Endothelial cell of umbilical vein (primary cell): Measurements from ENCODE around the gene LDLRAD4. TPM values are rescaled to one million over a fixed set of nuclear protein-coding genes. Genes with fewer than 3 reads are reported as not detected.

Experiments used
- BruUV-seq: library from RNA; stranded (reverse); fragments of 400-500 nt; replicated peaks from 2 replicates; lab custom pipeline; 2021; lab: Mats Ljungman, UMichigan
- CTCF ChIA-PET: fragments of 300-600, 350-600 bp; sonication (Branson Sonifier 250); formaldehyde crosslinking; loops from one replicate; lab custom pipeline; 2021; ENCODE audit warnings: antibody characterized with exemption, inconsistent platforms; lab: Charles Lee
- POLR2A ChIA-PET: fragments of 300-600, 350-600 bp; sonication (Branson Sonifier 250); formaldehyde crosslinking; loops from one replicate; lab custom pipeline; 2021; ENCODE audit warnings: antibody characterized with exemption, inconsistent platforms; lab: Charles Lee
- DNase-seq: peaks from one replicate; pipeline ENCODE4 v3.0.0-alpha.2; 2011; ENCODE audit warnings: low read depth, low spot score
- FAIRE-seq: peaks from 2 replicates; lab custom pipeline; 2011; peaks lifted over from hg19 to GRCh38; lab: Jason Lieb, UNC
- H2AFZ ChIP-seq: 2 replicates; pipeline ENCODE4 v1.6.0; 2012; ENCODE audit warnings: low read depth, low read length, control low read depth, inconsistent platforms
- H3K27ac ChIP-seq: 2 replicates; pipeline ENCODE4 v1.5.1; 2011; ENCODE audit warnings: low read depth, mild to moderate bottlenecking, control low read depth, low read length, moderate library complexity; ENCODE audit not compliant: insufficient read depth
- H3K27me3 ChIP-seq, 2 experiments: 2 replicates each; pipeline versions ENCODE4 v1.6.0 to v1.6.1; 2011; ENCODE audit warnings: low read length in 2 of 2, mixed read lengths in 1 of 2; ENCODE audit not compliant: control insufficient read depth in 2 of 2, insufficient read depth in 2 of 2
- H3K36me3 ChIP-seq, 2 experiments: 2 replicates in 1 of 2; 3 replicates in 1 of 2; pipeline ENCODE4 v1.5.1; 2011; ENCODE audit warnings: low read length in 2 of 2, mild to moderate bottlenecking in 1 of 2, moderate library complexity in 1 of 2; ENCODE audit not compliant: control insufficient read depth in 2 of 2, insufficient read depth in 2 of 2; ENCODE audit errors: extremely low read depth in 1 of 2
- H3K4me1 ChIP-seq: 3 replicates; pipeline ENCODE4 v1.5.1; 2011; ENCODE audit warnings: mild to moderate bottlenecking, low read length; ENCODE audit not compliant: control insufficient read depth, insufficient read depth; ENCODE audit errors: extremely low read depth
- H3K4me2 ChIP-seq: 2 replicates; pipeline ENCODE4 v1.6.1; 2011; ENCODE audit warnings: low read length, control low read depth, mixed read lengths; ENCODE audit not compliant: insufficient read depth
- H3K4me3 ChIP-seq, 3 experiments: fragments of 200-600 bp in 1 of 3; sonication (generic), shearing (Covaris generic) in 1 of 3; replicated peaks in 1 of 3; 2 replicates each; pipeline ENCODE4 v1.5.1; 2011 to 2016; ENCODE audit warnings: control low read depth in 3 of 3, low read length in 3 of 3, mild to moderate bottlenecking in 2 of 3, inconsistent platforms in 1 of 3, low read depth in 1 of 3, moderate library complexity in 1 of 3; ENCODE audit not compliant: insufficient read depth in 1 of 3
- H3K79me2 ChIP-seq: 2 replicates; pipeline ENCODE4 v1.6.0; 2012; ENCODE audit warnings: low read length, inconsistent platforms; ENCODE audit not compliant: control insufficient read depth, insufficient read depth
- H3K9ac ChIP-seq: replicated peaks from 2 replicates; pipeline ENCODE3; 2011; ENCODE audit warnings: low read length, control low read depth; ENCODE audit not compliant: insufficient read depth; ENCODE audit errors: extremely low read depth
- H3K9me1 ChIP-seq: replicated peaks from 3 replicates; pipeline ENCODE4 v1.6.0; 2011; ENCODE audit warnings: mild to moderate bottlenecking, low read length; ENCODE audit not compliant: control insufficient read depth, insufficient read depth; ENCODE audit errors: extremely low read depth
- H3K9me3 ChIP-seq: replicated peaks from 2 replicates; pipeline ENCODE4 v1.5.1; 2012; ENCODE audit warnings: low read length, inconsistent platforms; ENCODE audit not compliant: control insufficient read depth, insufficient read depth
- H4K20me1 ChIP-seq: replicated peaks from 2 replicates; pipeline ENCODE3; 2011; ENCODE audit warnings: mild to moderate bottlenecking, low read length; ENCODE audit not compliant: control insufficient read depth, insufficient read depth; ENCODE audit errors: extremely low read depth
- CTCF ChIP-seq, 2 donors: IDR thresholded peaks; 1 replicate in 1 of 2; 2 replicates in 1 of 2; pipeline ENCODE4 v1.5.1; 2011; ENCODE audit warnings: low read length in 2 of 2, mild to moderate bottlenecking in 2 of 2, moderate library complexity in 2 of 2, control low read depth in 1 of 2, inconsistent platforms in 1 of 2, low read depth in 1 of 2; ENCODE audit not compliant: insufficient read depth in 1 of 2; ENCODE audit errors: extremely low read depth in 1 of 2
- EZH2 ChIP-seq: IDR thresholded peaks from 2 replicates; pipeline ENCODE4 v1.6.1; 2012; ENCODE audit warnings: borderline replicate concordance, low read depth, mild to moderate bottlenecking, moderate library complexity, low read length, inconsistent platforms; ENCODE audit not compliant: severe bottlenecking
- FOS ChIP-seq: IDR thresholded peaks from 2 replicates; pipeline ENCODE4 v1.6.1; 2011; ENCODE audit warnings: mild to moderate bottlenecking, low read length, moderate library complexity, borderline replicate concordance; ENCODE audit not compliant: insufficient read depth
- GATA2 ChIP-seq: IDR thresholded peaks from 2 replicates; pipeline ENCODE4 v1.7.0; 2011; ENCODE audit warnings: low read depth, mild to moderate bottlenecking, moderate library complexity, mixed read lengths, low read length; ENCODE audit not compliant: insufficient read length, insufficient read depth
- JUN ChIP-seq: IDR thresholded peaks from 2 replicates; pipeline ENCODE4 v1.6.1; 2011; ENCODE audit warnings: borderline replicate concordance, low read depth; ENCODE audit not compliant: insufficient read length, insufficient read depth
- MAX ChIP-seq: IDR thresholded peaks from 2 replicates; pipeline ENCODE4 v1.6.1; 2011; ENCODE audit not compliant: insufficient read depth, insufficient read length
- MYC ChIP-seq: IDR thresholded peaks from one replicate; pipeline ENCODE4 v1.6.1; 2011; ENCODE audit warnings: mild to moderate bottlenecking, low read depth, low read length
- POLR2A ChIP-seq: IDR thresholded peaks from 2 replicates; pipeline ENCODE4 v1.6.1; 2012; ENCODE audit warnings: low read depth, mild to moderate bottlenecking, control low read depth, low read length
- POLR2AphosphoS5 ChIP-seq: IDR thresholded peaks from 2 replicates; pipeline ENCODE4 v1.6.1; 2012; ENCODE audit warnings: low read depth, mild to moderate bottlenecking, control low read depth, low read length, moderate library complexity; ENCODE audit not compliant: insufficient read depth
- dilution Hi-C: fragments of 300-500 bp; cut with MboI; formaldehyde crosslinking; loops from one replicate; pipeline ENCODE4 v1.15.0; 2019; ENCODE audit warnings: low sequenced_read_pairs; ENCODE audit not compliant: extremely low pct_ligation_motif_present
- intact Hi-C: fragments of 100-400 bp; cut with micrococcal nuclease; formaldehyde crosslinking; loops from one replicate; pipeline ENCODE4 v1.10.0; 2022
- polyA plus RNA-seq, 4 experiments: library from polyadenylated mRNA; depleted of rRNA in 3 of 4; stranded (reverse) in 3 of 4; unstranded in 1 of 4; fragments of >200 nt; gene quantifications; 2 replicates each; pipeline versions ENCODE4 v1.2.1 to v1.2.3, GENCODE V29; 2011 to 2012; ENCODE audit warnings: missing spikeins in 1 of 4
- total RNA-seq: library from RNA; stranded (reverse); gene quantifications from 2 replicates; pipeline ENCODE4 v1.2.3, GENCODE V29; 2021

The LDLRAD4 gene
- total and polyA plus RNA-seq, 2 donors (not counting 3 experiments of a cell fraction or from before 2014, with no cell fraction given) = 5.2 to 6.5 TPM

GRCh38 chr18:13361431-13361830 lies 142.9 kb downstream of the LDLRAD4 start:
- H3K4me2 ChIP-seq = no peak overlapping the region
- no peaks in the 10 kb centered on the region for H3K9me3 ChIP-seq
- no peaks in the 10 kb centered on the region for H3K9me1 ChIP-seq
- H3K27ac ChIP-seq = no peak overlapping the region
- peaks cover 0 to 5% of the 10 kb centered on the region in 2 experiments for H3K27me3 ChIP-seq
- no peak for DNase-seq
- no peak for FAIRE-seq
- no peak overlapping the region for H3K9ac ChIP-seq
- no peak for TF ChIP-seq GATA2
- TF ChIP-seq CTCF (IDR thresholded peaks at IDR 0.05; ENCODE audit: extremely low read depth in 1 of 2, insufficient read depth in 1 of 2, low read depth in 1 of 2, low read length in 2 of 2) = no peak
- H2AFZ ChIP-seq = no peak overlapping the region
- intact Hi-C loops (no loop called here), dilution Hi-C loops (no loop called here)
- no peaks in the 10 kb centered on the region for H4K20me1 ChIP-seq
- BruUV-seq = no TSS peak
- H3K4me1 ChIP-seq = no peaks in the 10 kb centered on the region
- H3K4me3 ChIP-seq = no peak overlapping the region
- H3K79me2 ChIP-seq = no peaks in the 10 kb centered on the region
- ChIA-PET POLR2A (no interaction called here), CTCF (no interaction called here)
- no peaks in the 10 kb centered on the region for H3K36me3 ChIP-seq

GRCh38 chr18:13362051-13362450 lies 143.5 kb downstream of the LDLRAD4 start:
- H2AFZ ChIP-seq = no peak overlapping the region
- H3K36me3 ChIP-seq = no peaks in the 10 kb centered on the region
- H3K27ac ChIP-seq = no peak overlapping the region
- POLR2A ChIA-PET = no interaction called here
- dilution Hi-C loops (no loop called here), intact Hi-C loops (no loop called here)
- H3K4me1 ChIP-seq = no peaks in the 10 kb centered on the region
- BruUV-seq = no TSS peak
- H3K4me3 ChIP-seq = no peak overlapping the region
- CTCF ChIA-PET = no interaction called here
- no peak for DNase-seq
- no peak overlapping the region for H3K9ac ChIP-seq
- H3K27me3 ChIP-seq = peaks cover 0 to 5% of the 10 kb centered on the region in 2 experiments
- H3K9me1 ChIP-seq = no peaks in the 10 kb centered on the region
- H4K20me1 ChIP-seq = no peaks in the 10 kb centered on the region
- FAIRE-seq = no peak
- H3K79me2 ChIP-seq = no peaks in the 10 kb centered on the region
- TF ChIP-seq POLR2A (no peak), POLR2AphosphoS5 (no peak), EZH2 (no peak), MAX (no peak), GATA2 (no peak), CTCF (IDR thresholded peaks at IDR 0.05; ENCODE audit: extremely low read depth in 1 of 2, insufficient read depth in 1 of 2, low read depth in 1 of 2, low read length in 2 of 2) (no peak), FOS (no peak), JUN (no peak), MYC (no peak)
- H3K9me3 ChIP-seq = no peaks in the 10 kb centered on the region
- no peak overlapping the region for H3K4me2 ChIP-seq
